CD14-positive monocyte (primary cell): ENCODE data around the gene SRC. TPM values are rescaled to one million over a fixed set of nuclear protein-coding genes. Genes with fewer than 3 reads are reported as not detected.

Experiments
- DNase-seq, 3 donors: peaks; one replicate each; pipeline ENCODE4 v3.0.0-alpha.2; 2011 to 2022
- H2AFZ ChIP-seq: 2 replicates; pipeline ENCODE4 v1.6.0; 2012; ENCODE audit warnings: mild to moderate bottlenecking, low read depth, low read length, inconsistent platforms; ENCODE audit not compliant: insufficient read depth, poor library complexity, severe bottlenecking
- H3K27ac ChIP-seq, 2 donors: 1 replicate in 1 of 2; 2 replicates in 1 of 2; pipeline ENCODE4 v1.5.1; 2012 to 2013; ENCODE audit warnings: low read length in 2 of 2, control low read depth in 1 of 2, inconsistent platforms in 1 of 2, low read depth in 1 of 2, mild to moderate bottlenecking in 1 of 2
- H3K27me3 ChIP-seq, 2 donors: one replicate each; pipeline versions ENCODE4 v1.6.0 to v1.6.1; 2011 to 2013; ENCODE audit warnings: low read length in 2 of 2; ENCODE audit not compliant: control insufficient read depth in 2 of 2, insufficient read depth in 2 of 2
- H3K36me3 ChIP-seq, 2 donors: replicated peaks in 1 of 2; 1 replicate in 1 of 2; 2 replicates in 1 of 2; pipeline versions ENCODE4 v1.5.1 to v1.6.1; 2012 to 2013; ENCODE audit warnings: low read length in 2 of 2, control low read depth in 1 of 2, inconsistent platforms in 1 of 2, mild to moderate bottlenecking in 1 of 2; ENCODE audit not compliant: insufficient read depth in 2 of 2, control insufficient read depth in 1 of 2
- H3K4me1 ChIP-seq, 2 donors: 1 replicate in 1 of 2; 2 replicates in 1 of 2; pipeline versions ENCODE4 v1.5.1 to v1.6.1; 2012 to 2013; ENCODE audit warnings: low read length in 2 of 2, control low read depth in 1 of 2, inconsistent platforms in 1 of 2, mild to moderate bottlenecking in 1 of 2, moderate library complexity in 1 of 2; ENCODE audit not compliant: insufficient read depth in 2 of 2, control insufficient read depth in 1 of 2
- H3K4me2 ChIP-seq: replicated peaks from 2 replicates; pipeline ENCODE3; 2012; ENCODE audit warnings: low read length, moderate library complexity, mild to moderate bottlenecking; ENCODE audit not compliant: poor library complexity, severe bottlenecking; ENCODE audit errors: extremely low read depth
- H3K4me3 ChIP-seq, 3 experiments: fragments of 200-600 bp in 1 of 3; sonication (generic) in 1 of 3; replicated peaks in 1 of 3; 1 replicate in 2 of 3; 2 replicates in 1 of 3; pipeline ENCODE4 v1.5.1; 2011 to 2013; ENCODE audit warnings: low read length in 3 of 3, mild to moderate bottlenecking in 3 of 3, control low read depth in 2 of 3, low read depth in 2 of 3, inconsistent platforms in 1 of 3, moderate library complexity in 1 of 3
- H3K79me2 ChIP-seq: 2 replicates; pipeline ENCODE4 v1.6.0; 2012; ENCODE audit warnings: mild to moderate bottlenecking, control low read depth, inconsistent platforms, low read length, moderate library complexity; ENCODE audit not compliant: insufficient read depth
- H3K9ac ChIP-seq: 2 replicates; pipeline ENCODE4 v1.6.0; 2017; ENCODE audit warnings: low read length, mild to moderate bottlenecking; ENCODE audit not compliant: insufficient read depth, poor library complexity, severe bottlenecking
- H3K9me3 ChIP-seq, 2 donors: replicated peaks in 1 of 2; 1 replicate in 1 of 2; 2 replicates in 1 of 2; pipeline versions ENCODE4 v1.5.1 to v1.6.1; 2012 to 2013; ENCODE audit warnings: low read length in 2 of 2, control low read depth in 1 of 2; ENCODE audit not compliant: control insufficient read depth in 1 of 2, insufficient read depth in 1 of 2
- H4K20me1 ChIP-seq: 2 replicates; pipeline ENCODE4 v1.6.0; 2012; ENCODE audit warnings: mild to moderate bottlenecking, low read length, control low read depth, moderate library complexity; ENCODE audit not compliant: insufficient read depth
- H3K27ac Mint-ChIP-seq, 7 donors: one replicate each; pipeline ENCODE4 v1.8.0; 2020; ENCODE audit warnings: mild to moderate bottlenecking in 7 of 7, mixed read lengths in 7 of 7, moderate library complexity in 6 of 7, inconsistent platforms in 2 of 7
- H3K27me3 Mint-ChIP-seq, 3 donors: one replicate each; pipeline ENCODE4 v1.8.0; 2021 to 2022; ENCODE audit warnings: low read depth in 3 of 3, mild to moderate bottlenecking in 3 of 3, mixed read lengths in 3 of 3, moderate library complexity in 3 of 3, inconsistent platforms in 1 of 3
- H3K36me3 Mint-ChIP-seq, 2 donors: one replicate each; pipeline ENCODE4 v1.8.0; 2020; ENCODE audit warnings: mixed read lengths in 2 of 2, inconsistent platforms in 1 of 2, mild to moderate bottlenecking in 1 of 2
- H3K4me1 Mint-ChIP-seq: one replicate; pipeline ENCODE4 v1.8.0; 2020; ENCODE audit warnings: mild to moderate bottlenecking, mixed read lengths
- H3K4me3 Mint-ChIP-seq, 2 donors: one replicate each; pipeline ENCODE4 v1.8.0; 2020; ENCODE audit warnings: mild to moderate bottlenecking in 2 of 2, mixed read lengths in 2 of 2, moderate library complexity in 1 of 2
- H3K9me3 Mint-ChIP-seq, 7 donors: one replicate each; pipeline ENCODE4 v1.8.0; 2020 to 2022; ENCODE audit warnings: mixed read lengths in 7 of 7, mild to moderate bottlenecking in 6 of 7, moderate library complexity in 6 of 7, inconsistent platforms in 2 of 7
- WGBS: methylation state at CpG from one replicate; pipeline ENCODE4 v1.1.5; 2013; ENCODE audit warnings: missing lambda C conversion rate; ENCODE audit not compliant: insufficient coverage; 5-methylcytosine and 5-hydroxymethylcytosine counted together
- intact Hi-C, 2 donors: fragments of 100-400 bp; cut with micrococcal nuclease; formaldehyde crosslinking; loops; one replicate each; pipeline versions ENCODE4 v1.15.0 to v1.15.1; 2023
- polyA plus RNA-seq, 3 donors: library from polyadenylated mRNA; depleted of rRNA in 1 of 3; unstranded in 2 of 3; stranded (reverse) in 1 of 3; fragments of 300-500 nt in 2 of 3; fragments of >200 nt in 1 of 3; fragmentation: Illumina TruSeq in 2 of 3; gene quantifications; 1 replicate in 2 of 3; 2 replicates in 1 of 3; pipeline ENCODE4 v1.2.3, GENCODE V29; 2012 to 2021
- TF ChIP-seq, protein P1 (sequence below): fragments of 200-600 bp; IDR thresholded peaks from one replicate; pipeline ENCODE4 v1.8.0; 2022; ENCODE audit warnings: antibody characterized with exemption, mild to moderate bottlenecking

The SRC gene
- polyA plus RNA-seq, 3 donors = 4.9 to 55.1 (median 6.8) TPM

DNA sequence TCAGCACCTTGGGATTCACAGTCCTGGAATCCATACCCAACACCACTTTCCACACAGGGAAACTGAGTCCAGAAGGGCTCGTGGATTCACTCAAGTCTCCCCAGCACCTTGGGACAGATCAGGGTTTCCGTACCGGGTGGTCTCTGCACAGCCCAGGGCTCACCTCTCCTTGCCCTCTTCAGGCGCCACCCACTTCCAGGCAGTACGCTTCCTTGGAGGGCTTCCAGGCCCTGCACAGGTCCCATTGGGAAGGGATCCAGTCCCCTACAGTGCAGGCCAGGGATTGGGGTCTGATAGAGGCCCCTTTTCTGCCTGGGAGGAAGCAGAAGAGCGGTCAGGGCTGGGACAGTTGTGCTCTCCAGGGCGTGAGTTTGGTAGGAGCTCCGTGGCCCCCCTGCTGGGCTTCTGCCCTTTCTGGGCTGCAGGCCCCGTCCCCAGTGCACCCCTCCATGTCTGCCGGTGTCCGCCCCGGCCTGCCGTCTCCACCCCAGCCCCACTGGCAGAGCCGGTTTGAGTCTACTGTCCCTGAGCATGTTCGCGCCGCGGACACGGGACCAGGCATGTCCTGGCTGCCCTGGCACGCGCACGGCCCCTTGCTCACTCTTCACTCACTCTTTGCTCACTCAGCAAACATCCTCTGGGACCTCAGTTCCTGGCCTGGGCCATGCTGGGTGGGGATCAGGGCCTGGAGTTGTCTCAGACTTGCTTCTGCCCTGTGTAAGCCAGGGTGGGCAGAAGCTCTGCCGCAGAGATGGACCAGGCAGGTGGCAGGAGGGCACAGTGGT is 12.6 kb downstream of the SRC start:
- Histone ChIP-seq H3K9me3 (no peaks in the 10 kb centered on the region), H3K27ac (no peak overlapping the region), H3K9ac (no peak overlapping the region), H3K36me3 (peaks cover 0 to 6% of the 10 kb centered on the region in 2 donors), H3K79me2 (peaks cover 20% of the 10 kb centered on the region), H3K4me3 (peak overlapping the region in 1 of 3 experiments; percentile 50), H3K4me2 (peak overlapping the region; percentile 66), H3K27me3 (peaks cover 0 to 3% of the 10 kb centered on the region in 2 donors), H3K4me1 (peaks cover 39 to 52% of the 10 kb centered on the region in 2 donors), H2AFZ (no peak overlapping the region), H4K20me1 (peaks cover 74% of the 10 kb centered on the region)
- 94% methylated on average over 17 of the region's 23 CpGs for WGBS
- peaks cover 0 to 5% (median 0%) of the 10 kb centered on the region in 7 donors for H3K9me3 Mint-ChIP-seq
- intact Hi-C loops = no loop called here
- peak overlapping the region in 1 of 2 donors; percentile 77 for H3K4me3 Mint-ChIP-seq
- peaks cover 6 to 21% (median 9%) of the 10 kb centered on the region in 3 donors for H3K27me3 Mint-ChIP-seq
- peak overlapping the region in 4 of 7 donors; percentile 30 to 90 (median 86) for H3K27ac Mint-ChIP-seq
- TF ChIP-seq, protein P1, sequence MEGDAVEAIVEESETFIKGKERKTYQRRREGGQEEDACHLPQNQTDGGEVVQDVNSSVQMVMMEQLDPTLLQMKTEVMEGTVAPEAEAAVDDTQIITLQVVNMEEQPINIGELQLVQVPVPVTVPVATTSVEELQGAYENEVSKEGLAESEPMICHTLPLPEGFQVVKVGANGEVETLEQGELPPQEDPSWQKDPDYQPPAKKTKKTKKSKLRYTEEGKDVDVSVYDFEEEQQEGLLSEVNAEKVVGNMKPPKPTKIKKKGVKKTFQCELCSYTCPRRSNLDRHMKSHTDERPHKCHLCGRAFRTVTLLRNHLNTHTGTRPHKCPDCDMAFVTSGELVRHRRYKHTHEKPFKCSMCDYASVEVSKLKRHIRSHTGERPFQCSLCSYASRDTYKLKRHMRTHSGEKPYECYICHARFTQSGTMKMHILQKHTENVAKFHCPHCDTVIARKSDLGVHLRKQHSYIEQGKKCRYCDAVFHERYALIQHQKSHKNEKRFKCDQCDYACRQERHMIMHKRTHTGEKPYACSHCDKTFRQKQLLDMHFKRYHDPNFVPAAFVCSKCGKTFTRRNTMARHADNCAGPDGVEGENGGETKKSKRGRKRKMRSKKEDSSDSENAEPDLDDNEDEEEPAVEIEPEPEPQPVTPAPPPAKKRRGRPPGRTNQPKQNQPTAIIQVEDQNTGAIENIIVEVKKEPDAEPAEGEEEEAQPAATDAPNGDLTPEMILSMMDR = no peak
- H3K36me3 Mint-ChIP-seq = peaks cover 21 to 41% of the 10 kb centered on the region in 2 donors
- DNase-seq = no peak
- H3K4me1 Mint-ChIP-seq = peaks cover 54% of the 10 kb centered on the region

DNA sequence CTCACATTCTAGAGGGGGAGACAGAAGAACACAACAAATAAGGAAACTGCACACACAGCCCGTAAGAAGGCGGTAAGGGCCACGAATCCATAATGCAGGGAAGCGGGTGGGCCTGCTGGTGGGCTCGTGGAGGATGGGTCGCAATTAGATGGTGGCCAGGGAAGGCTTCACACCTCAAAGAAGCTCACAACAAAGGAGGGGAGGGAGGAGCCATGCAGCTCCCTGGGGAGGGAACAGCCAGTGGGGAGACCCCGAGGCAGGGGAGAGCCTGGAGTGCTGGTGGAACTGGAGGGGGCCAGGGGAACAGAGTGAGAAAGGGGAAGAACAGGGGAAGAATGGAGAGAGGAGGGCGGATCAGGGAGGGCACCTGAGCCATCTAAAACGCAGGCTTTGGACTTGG is 13.4 kb downstream of the SRC start:
- Histone ChIP-seq H3K27me3 (peaks cover 0 to 3% of the 10 kb centered on the region in 2 donors), H3K9ac (no peak overlapping the region), H3K79me2 (peaks cover 20% of the 10 kb centered on the region), H3K27ac (no peak overlapping the region), H3K4me1 (peaks cover 42 to 59% of the 10 kb centered on the region in 2 donors), H3K36me3 (no peaks in the 10 kb centered on the region), H3K4me2 (no peak overlapping the region), H3K9me3 (no peaks in the 10 kb centered on the region), H2AFZ (no peak overlapping the region), H3K4me3 (no peak overlapping the region), H4K20me1 (peaks cover 67% of the 10 kb centered on the region)
- Mint-ChIP-seq H3K27ac (no peak overlapping the region), H3K9me3 (peaks cover 0 to 5% (median 0%) of the 10 kb centered on the region in 7 donors), H3K27me3 (peaks cover 2 to 20% (median 7%) of the 10 kb centered on the region in 3 donors), H3K36me3 (peaks cover 22 to 37% of the 10 kb centered on the region in 2 donors), H3K4me1 (peaks cover 57% of the 10 kb centered on the region), H3K4me3 (no peak overlapping the region)
- TF ChIP-seq, protein P1 = no peak
- 87% methylated on average over 3 of the region's 9 CpGs for WGBS
- intact Hi-C loops = no loop called here
- DNase-seq = no peak
